ENCODE results near the gene ATP8B4.
"Not testable (repeated sequence)": the region's sequence is repeated elsewhere in the genome, so short reads cannot be mapped to it uniquely, and the experiment has no call there.

ATP8B4 gene

GRCh38 chr15:50017522-50017921, 101.5 kb downstream of the ATP8B4 start:
- DNase-seq (ENCODE audit: low read depth in 3 of 3) = no peak

GRCh38 chr15:50016951-50017350, 102.1 kb downstream of the ATP8B4 start:
- DNase-seq (ENCODE audit: low read depth in 3 of 3) = no peak

- DNase-seq (ENCODE audit: low read depth in 3 of 3) = no peak
Measured at GRCh38 chr15:50012790-50013189, 106.2 kb downstream of the ATP8B4 start.

GRCh38 chr15:50009634-50010033, 109.4 kb downstream of the ATP8B4 start:
- DNase-seq (ENCODE audit: low read depth in 3 of 3) = no peak

- DNase-seq (ENCODE audit: low read depth in 3 of 3) = peak; percentile 4 to 12 (median 7)
Measured at GRCh38 chr15:50003786-50004334, 115.2 kb downstream of the ATP8B4 start.

- no peak for DNase-seq (ENCODE audit: low read depth in 3 of 3)
Measured at GRCh38 chr15:49991587-49991986, 127.4 kb downstream of the ATP8B4 start.

GRCh38 chr15:49990835-49991545, 128.0 kb downstream of the ATP8B4 start:
- no peak for DNase-seq (ENCODE audit: low read depth in 3 of 3)

GRCh38 chr15:49989498-49989897, 129.5 kb downstream of the ATP8B4 start:
- DNase-seq (ENCODE audit: low read depth in 3 of 3) = no peak

- DNase-seq (ENCODE audit: low read depth in 3 of 3) = no peak
Measured at GRCh38 chr15:49988766-49989165, 130.3 kb downstream of the ATP8B4 start.

- no peak for DNase-seq (ENCODE audit: low read depth in 3 of 3)
Measured at GRCh38 chr15:49987896-49988295, 131.1 kb downstream of the ATP8B4 start.

GRCh38 chr15:49987198-49987785, 131.7 kb downstream of the ATP8B4 start:
- DNase-seq (ENCODE audit: low read depth in 3 of 3) = no peak

GRCh38 chr15:49986326-49986725, 132.7 kb downstream of the ATP8B4 start:
- DNase-seq (ENCODE audit: low read depth in 3 of 3) = no peak

GRCh38 chr15:49985463-49985862, 133.6 kb downstream of the ATP8B4 start:
- no peak for DNase-seq (ENCODE audit: low read depth in 3 of 3)

- no peak for DNase-seq (ENCODE audit: low read depth in 3 of 3)
Measured at GRCh38 chr15:49984436-49984835, 134.6 kb downstream of the ATP8B4 start.

GRCh38 chr15:49982584-49982983, 136.4 kb downstream of the ATP8B4 start:
- DNase-seq (ENCODE audit: low read depth in 3 of 3) = no peak

GRCh38 chr15:49979705-49980382, 139.2 kb downstream of the ATP8B4 start:
- DNase-seq (ENCODE audit: low read depth in 3 of 3) = no peak

- no peak for DNase-seq (ENCODE audit: low read depth in 3 of 3)
Measured at GRCh38 chr15:49978121-49978520, 140.9 kb downstream of the ATP8B4 start.

- DNase-seq (ENCODE audit: low read depth in 3 of 3) = no peak
Measured at GRCh38 chr15:49977306-49977705, 141.7 kb downstream of the ATP8B4 start.

GRCh38 chr15:49964551-49964950, 154.5 kb downstream of the ATP8B4 start:
- DNase-seq (ENCODE audit: low read depth in 3 of 3) = no peak

- no peak for DNase-seq (ENCODE audit: low read depth in 3 of 3)
Measured at GRCh38 chr15:49964061-49964460, 155.0 kb downstream of the ATP8B4 start.

GRCh38 chr15:49963033-49963772, 155.8 kb downstream of the ATP8B4 start:
- not testable (repeated sequence) for DNase-seq (ENCODE audit: low read depth in 3 of 3)

- no peak for DNase-seq (ENCODE audit: low read depth in 3 of 3)
Measured at GRCh38 chr15:49962044-49962602, 156.9 kb downstream of the ATP8B4 start.
